PC-9 (cell line): ENCODE measurements around the gene ETV7.

Experiments used
- EZH2 ChIP-seq: fragments of 200-600 bp; sonication (generic); IDR thresholded peaks from 2 replicates; pipeline ENCODE4 v1.8.0; 2017; ENCODE audit warnings: antibody characterized with exemption, low read depth
- TF ChIP-seq, protein P1 (sequence below): fragments of 200-600 bp; sonication (generic); conservative IDR thresholded peaks from 2 replicates; pipeline ENCODE4 v1.6.1; 2017; ENCODE audit warnings: mixed run types, antibody characterized with exemption, mild to moderate bottlenecking, moderate library complexity

GRCh38 chr6:36384095-36384494 lies 3.4 kb downstream of the ETV7 start:
- TF ChIP-seq, protein P1, sequence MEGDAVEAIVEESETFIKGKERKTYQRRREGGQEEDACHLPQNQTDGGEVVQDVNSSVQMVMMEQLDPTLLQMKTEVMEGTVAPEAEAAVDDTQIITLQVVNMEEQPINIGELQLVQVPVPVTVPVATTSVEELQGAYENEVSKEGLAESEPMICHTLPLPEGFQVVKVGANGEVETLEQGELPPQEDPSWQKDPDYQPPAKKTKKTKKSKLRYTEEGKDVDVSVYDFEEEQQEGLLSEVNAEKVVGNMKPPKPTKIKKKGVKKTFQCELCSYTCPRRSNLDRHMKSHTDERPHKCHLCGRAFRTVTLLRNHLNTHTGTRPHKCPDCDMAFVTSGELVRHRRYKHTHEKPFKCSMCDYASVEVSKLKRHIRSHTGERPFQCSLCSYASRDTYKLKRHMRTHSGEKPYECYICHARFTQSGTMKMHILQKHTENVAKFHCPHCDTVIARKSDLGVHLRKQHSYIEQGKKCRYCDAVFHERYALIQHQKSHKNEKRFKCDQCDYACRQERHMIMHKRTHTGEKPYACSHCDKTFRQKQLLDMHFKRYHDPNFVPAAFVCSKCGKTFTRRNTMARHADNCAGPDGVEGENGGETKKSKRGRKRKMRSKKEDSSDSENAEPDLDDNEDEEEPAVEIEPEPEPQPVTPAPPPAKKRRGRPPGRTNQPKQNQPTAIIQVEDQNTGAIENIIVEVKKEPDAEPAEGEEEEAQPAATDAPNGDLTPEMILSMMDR: no peak
- TF ChIP-seq EZH2: no peak
